Loucy (cell line): ENCODE measurements around the gene CAMTA1.

ENCODE experiments used
- H2AFZ ChIP-seq: fragments of 200-600 bp; sonication (generic); 2 replicates; pipeline ENCODE4 v1.6.0; 2016; ENCODE audit warnings: antibody characterized with exemption, mild to moderate bottlenecking, low read length, moderate library complexity
- H3F3A ChIP-seq: fragments of 200-600 bp; 2 replicates; pipeline ENCODE4 v1.6.0; 2016; ENCODE audit warnings: antibody characterized with exemption, low read depth, mild to moderate bottlenecking
- H3K27me3 ChIP-seq: fragments of 200-600 bp; sonication (generic); 2 replicates; pipeline ENCODE4 v1.6.1; 2014; ENCODE audit warnings: low read length, mild to moderate bottlenecking; ENCODE audit not compliant: insufficient read depth, poor library complexity, severe bottlenecking
- H3K36me3 ChIP-seq: fragments of 200-600 bp; sonication (generic); 2 replicates; pipeline ENCODE4 v1.6.1; 2016; ENCODE audit warnings: low read length; ENCODE audit not compliant: insufficient read depth
- H3K4me1 ChIP-seq: fragments of 200-600 bp; sonication (generic); 2 replicates; pipeline ENCODE4 v1.5.1; 2014; ENCODE audit warnings: low read length, mild to moderate bottlenecking; ENCODE audit not compliant: insufficient read depth, poor library complexity, severe bottlenecking
- H3K4me2 ChIP-seq: fragments of 200-600 bp; sonication (generic); 2 replicates; pipeline ENCODE4 v1.6.0; 2014; ENCODE audit warnings: antibody characterized with exemption, low read length, low read depth, mild to moderate bottlenecking; ENCODE audit not compliant: poor library complexity, severe bottlenecking
- H3K4me3 ChIP-seq: fragments of 200-600 bp; sonication (generic); 2 replicates; pipeline ENCODE4 v1.5.1; 2014; ENCODE audit warnings: low read length, mild to moderate bottlenecking, mixed read lengths; ENCODE audit not compliant: poor library complexity, severe bottlenecking
- H3K79me2 ChIP-seq: fragments of 200-600 bp; sonication (generic); 2 replicates; pipeline ENCODE4 v1.6.1; 2014; ENCODE audit warnings: low read length; ENCODE audit not compliant: insufficient read depth
- H3K9ac ChIP-seq: fragments of 200-600 bp; sonication (generic); 2 replicates; pipeline ENCODE4 v1.6.0; 2014; ENCODE audit warnings: mild to moderate bottlenecking, low read depth, low read length, moderate library complexity; ENCODE audit not compliant: poor library complexity, severe bottlenecking
- H3K9me2 ChIP-seq: fragments of 200-600 bp; sonication (generic); replicated peaks from 2 replicates; pipeline ENCODE4 v1.6.1; 2016; ENCODE audit warnings: low read depth, low read length, mixed read lengths
- H3K9me3 ChIP-seq: fragments of 200-600 bp; sonication (generic); 2 replicates; pipeline ENCODE4 v1.6.1; 2014; ENCODE audit warnings: mild to moderate bottlenecking, antibody characterized with exemption, low read length, low read depth; ENCODE audit not compliant: insufficient read depth
- H4K20me1 ChIP-seq: fragments of 200-600 bp; sonication (generic); 2 replicates; pipeline ENCODE4 v1.6.0; 2014; ENCODE audit warnings: antibody characterized with exemption, low read length, mild to moderate bottlenecking; ENCODE audit not compliant: insufficient read depth, poor library complexity, severe bottlenecking
- CTCF ChIP-seq: fragments of 200-600 bp; sonication (generic); conservative IDR thresholded peaks from 2 replicates; pipeline ENCODE4 v1.5.1; 2014; ENCODE audit warnings: mild to moderate bottlenecking, antibody characterized with exemption, low read length
- EZH2phosphoT487 ChIP-seq: fragments of 200-600 bp; IDR thresholded peaks from 2 replicates; pipeline ENCODE4 v1.6.1; 2018; ENCODE audit warnings: antibody characterized with exemption, mild to moderate bottlenecking, moderate library complexity, borderline replicate concordance

The CAMTA1 gene

GRCh38 chr1:7350804-7351203, 565.5 kb downstream of the CAMTA1 start:
- Histone ChIP-seq H3K9ac (no peak overlapping the region), H3K4me1 (no peaks in the 10 kb centered on the region), H3K4me2 (no peak overlapping the region), H3K27me3 (no peaks in the 10 kb centered on the region), H3F3A (no peaks in the 10 kb centered on the region), H2AFZ (no peak overlapping the region), H3K9me3 (no peaks in the 10 kb centered on the region), H3K9me2 (no peaks in the 10 kb centered on the region), H4K20me1 (no peaks in the 10 kb centered on the region), H3K79me2 (no peaks in the 10 kb centered on the region), H3K36me3 (no peaks in the 10 kb centered on the region), H3K4me3 (no peak overlapping the region)
- no peak for TF ChIP-seq CTCF
- no peak for TF ChIP-seq EZH2phosphoT487

GRCh38 chr1:7351649-7352048, 566.4 kb downstream of the CAMTA1 start:
- H3K36me3 ChIP-seq = no peaks in the 10 kb centered on the region
- no peaks in the 10 kb centered on the region for H3K79me2 ChIP-seq
- H4K20me1 ChIP-seq = no peaks in the 10 kb centered on the region
- TF ChIP-seq CTCF = no peak
- TF ChIP-seq EZH2phosphoT487 = no peak
- no peaks in the 10 kb centered on the region for H3K4me1 ChIP-seq
- H3K9me3 ChIP-seq = no peaks in the 10 kb centered on the region
- no peaks in the 10 kb centered on the region for H3F3A ChIP-seq
- H3K9me2 ChIP-seq = no peaks in the 10 kb centered on the region
- no peak overlapping the region for H3K9ac ChIP-seq
- no peak overlapping the region for H2AFZ ChIP-seq
- no peak overlapping the region for H3K4me3 ChIP-seq
- H3K4me2 ChIP-seq = no peak overlapping the region
- no peaks in the 10 kb centered on the region for H3K27me3 ChIP-seq

- H3K4me2 ChIP-seq = no peak overlapping the region
- TF ChIP-seq EZH2phosphoT487 = no peak
- TF ChIP-seq CTCF = no peak
- H3K9me3 ChIP-seq = no peaks in the 10 kb centered on the region
- no peaks in the 10 kb centered on the region for H3K27me3 ChIP-seq
- H3K4me1 ChIP-seq = no peaks in the 10 kb centered on the region
- H3K9ac ChIP-seq = no peak overlapping the region
- H2AFZ ChIP-seq = no peak overlapping the region
- no peaks in the 10 kb centered on the region for H3K79me2 ChIP-seq
- H3K36me3 ChIP-seq = no peaks in the 10 kb centered on the region
- no peak overlapping the region for H3K4me3 ChIP-seq
- H3F3A ChIP-seq = no peaks in the 10 kb centered on the region
- H4K20me1 ChIP-seq = no peaks in the 10 kb centered on the region
- H3K9me2 ChIP-seq = no peaks in the 10 kb centered on the region
These were observed 567.1 kb downstream of the CAMTA1 start for GRCh38 chr1:7352364-7352763.
